Rectal smooth muscle tissue (tissue), 1 donor: ENCODE results near the gene CCDC6.

ENCODE experiments used
- H3K27ac ChIP-seq: one replicate; pipeline ENCODE4 v1.7.0; 2013; ENCODE audit warnings: low read depth, low read length, inconsistent platforms
- H3K27me3 ChIP-seq: one replicate; pipeline ENCODE4 v1.7.0; 2013; ENCODE audit warnings: low read length; ENCODE audit not compliant: control insufficient read depth, insufficient read depth
- H3K36me3 ChIP-seq: one replicate; pipeline ENCODE4 v1.7.0; 2013; ENCODE audit warnings: low read length; ENCODE audit not compliant: control insufficient read depth, insufficient read depth
- H3K4me1 ChIP-seq: one replicate; pipeline ENCODE4 v1.7.0; 2013; ENCODE audit warnings: low read length; ENCODE audit not compliant: control insufficient read depth, insufficient read depth
- H3K4me3 ChIP-seq: one replicate; pipeline ENCODE4 v1.7.0; 2013; ENCODE audit warnings: low read length
- H3K9ac ChIP-seq: one replicate; pipeline ENCODE4 v1.7.0; 2013; ENCODE audit warnings: low read length

CCDC6 gene

GRCh38 chr10:59926086-59926485 lies 19.7 kb upstream of the CCDC6 start:
- no peaks in the 10 kb centered on the region for H3K27me3 ChIP-seq
- H3K36me3 ChIP-seq, result no peaks in the 10 kb centered on the region
- H3K4me1 ChIP-seq, result no peaks in the 10 kb centered on the region
- H3K27ac ChIP-seq, result no peak overlapping the region
- no peak overlapping the region for H3K9ac ChIP-seq
- no peak overlapping the region for H3K4me3 ChIP-seq

GRCh38 chr10:59922907-59923306 lies 16.6 kb upstream of the CCDC6 start:
- H3K4me1 ChIP-seq, result no peaks in the 10 kb centered on the region
- no peak overlapping the region for H3K27ac ChIP-seq
- no peak overlapping the region for H3K4me3 ChIP-seq
- H3K36me3 ChIP-seq, result no peaks in the 10 kb centered on the region
- H3K27me3 ChIP-seq, result no peaks in the 10 kb centered on the region
- no peak overlapping the region for H3K9ac ChIP-seq

- Histone ChIP-seq H3K36me3 (no peaks in the 10 kb centered on the region), H3K27me3 (no peaks in the 10 kb centered on the region), H3K9ac (no peak overlapping the region), H3K4me1 (no peaks in the 10 kb centered on the region), H3K4me3 (no peak overlapping the region), H3K27ac (no peak overlapping the region)
Observed at GRCh38 chr10:59917922-59918321, 11.6 kb upstream of the CCDC6 start.

GRCh38 chr10:59913547-59914237 lies 7.3 kb upstream of the CCDC6 start:
- H3K4me1 ChIP-seq, result no peaks in the 10 kb centered on the region
- no peak overlapping the region for H3K27ac ChIP-seq
- H3K4me3 ChIP-seq, result no peak overlapping the region

GRCh38 chr10:59910867-59911266 lies 4.5 kb upstream of the CCDC6 start:
- Histone ChIP-seq H3K36me3 (no peaks in the 10 kb centered on the region), H3K4me3 (no peak overlapping the region), H3K27me3 (no peaks in the 10 kb centered on the region), H3K9ac (no peak overlapping the region), H3K27ac (no peak overlapping the region), H3K4me1 (peaks cover 8% of the 10 kb centered on the region)

More at GRCh38 chr10:59913547-59914237, 7.3 kb upstream of the CCDC6 start:
- Histone ChIP-seq H3K36me3 (no peaks in the 10 kb centered on the region), H3K9ac (no peak overlapping the region), H3K27me3 (no peaks in the 10 kb centered on the region)

GRCh38 chr10:59909815-59910214 lies 3.5 kb upstream of the CCDC6 start:
- Histone ChIP-seq H3K36me3 (no peaks in the 10 kb centered on the region), H3K9ac (no peak overlapping the region), H3K4me3 (no peak overlapping the region), H3K27me3 (no peaks in the 10 kb centered on the region), H3K4me1 (peaks cover 8% of the 10 kb centered on the region), H3K27ac (no peak overlapping the region)

GRCh38 chr10:59908808-59909143 lies 2.4 kb upstream of the CCDC6 start:
- Histone ChIP-seq H3K36me3 (no peaks in the 10 kb centered on the region), H3K4me1 (peaks cover 8% of the 10 kb centered on the region), H3K27ac (peak overlapping the region; percentile 79), H3K9ac (no peak overlapping the region), H3K4me3 (peak overlapping the region; percentile 64), H3K27me3 (no peaks in the 10 kb centered on the region)

GRCh38 chr10:59907918-59908807 lies 1.8 kb upstream of the CCDC6 start:
- Histone ChIP-seq H3K27ac (peak overlapping the region; percentile 79), H3K4me3 (peak overlapping the region; percentile 64), H3K9ac (peak overlapping the region; percentile 25), H3K36me3 (no peaks in the 10 kb centered on the region), H3K27me3 (no peaks in the 10 kb centered on the region), H3K4me1 (peaks cover 11% of the 10 kb centered on the region)

GRCh38 chr10:59907537-59907917 lies 1.2 kb upstream of the CCDC6 start:
- peak overlapping the region; percentile 79 for H3K27ac ChIP-seq
- no peaks in the 10 kb centered on the region for H3K27me3 ChIP-seq
- no peak overlapping the region for H3K9ac ChIP-seq
- H3K36me3 ChIP-seq, result no peaks in the 10 kb centered on the region
- peaks cover 11% of the 10 kb centered on the region for H3K4me1 ChIP-seq
- H3K4me3 ChIP-seq, result peak overlapping the region; percentile 90

GRCh38 chr10:59905731-59906416 lies 482 bp downstream of the CCDC6 start:
- H3K4me3 ChIP-seq, result peak overlapping the region; percentile 90
- no peaks in the 10 kb centered on the region for H3K36me3 ChIP-seq
- peak overlapping the region; percentile 79 for H3K27ac ChIP-seq
- H3K9ac ChIP-seq, result peak overlapping the region; percentile 84
- no peaks in the 10 kb centered on the region for H3K27me3 ChIP-seq
- peaks cover 18% of the 10 kb centered on the region for H3K4me1 ChIP-seq

GRCh38 chr10:59905066-59905730 lies 1.2 kb downstream of the CCDC6 start:
- Histone ChIP-seq H3K27me3 (no peaks in the 10 kb centered on the region), H3K36me3 (no peaks in the 10 kb centered on the region), H3K9ac (peak overlapping the region; percentile 84), H3K27ac (peak overlapping the region; percentile 79), H3K4me1 (peaks cover 20% of the 10 kb centered on the region), H3K4me3 (peak overlapping the region; percentile 90)
